Right atrium auricular region (tissue), 2 donors: ENCODE data around the gene FLRT2. TPM values are rescaled to one million over a fixed set of nuclear protein-coding genes. Genes with fewer than 3 reads are reported as not detected.

Experiments used
- DNase-seq: peaks from one replicate; pipeline ENCODE4 v3.0.0-alpha.2; 2019; ENCODE audit warnings: low spot score
- H3K27ac ChIP-seq, 2 donors: fragments of 200-600 bp; sonication (generic); 1 replicate in 1 of 2; 2 replicates in 1 of 2; pipeline ENCODE4 v1.5.1; 2016 to 2019
- H3K27me3 ChIP-seq, 2 donors: fragments of 200-600 bp; sonication (generic); one replicate each; pipeline versions ENCODE4 v1.5.1 to v1.6.0; 2017 to 2019
- H3K36me3 ChIP-seq: fragments of 200-600 bp; sonication (generic); one replicate; pipeline ENCODE4 v1.5.1; 2016
- H3K4me1 ChIP-seq, 2 donors: fragments of 200-600 bp; sonication (generic); one replicate each; pipeline versions ENCODE4 v1.5.1 to v1.6.0; 2017 to 2019
- H3K4me3 ChIP-seq, 2 donors: fragments of 200-600 bp; sonication (generic); 1 replicate in 1 of 2; 2 replicates in 1 of 2; pipeline ENCODE4 v1.5.1; 2017 to 2019; ENCODE audit warnings: mild to moderate bottlenecking in 1 of 2, moderate library complexity in 1 of 2
- H3K9me3 ChIP-seq, 2 donors: fragments of 200-600 bp; sonication (generic); one replicate each; pipeline ENCODE4 v1.5.1; 2019
- CTCF ChIP-seq, 2 donors: fragments of 200-600 bp; sonication (generic); IDR thresholded peaks; one replicate each; pipeline ENCODE4 v1.5.1; 2019; ENCODE audit warnings: antibody characterized with exemption in 2 of 2
- total RNA-seq, 2 donors: library from RNA; depleted of rRNA; stranded (reverse); fragments of >200 nt; gene quantifications; one replicate each; pipeline ENCODE4 v1.1.0, GENCODE V29; 2016

The FLRT2 gene
- total RNA-seq, 2 donors from 2014 or later: 10.3 to 11.9 TPM

- Histone ChIP-seq H3K27ac (no peak overlapping the region), H3K36me3 (no peaks in the 10 kb centered on the region), H3K4me3 (no peak overlapping the region), H3K4me1 (no peaks in the 10 kb centered on the region), H3K9me3 (peaks cover 0 to 2% of the 10 kb centered on the region in 2 donors), H3K27me3 (no peaks in the 10 kb centered on the region)
- DNase-seq: no peak
- no peak for TF ChIP-seq CTCF (IDR thresholded peaks at IDR 0.05)
These were observed 64.3 kb downstream of the FLRT2 start for GRCh38 chr14:85594217-85594616.

GRCh38 chr14:85595981-85596380 lies 66.0 kb downstream of the FLRT2 start:
- Histone ChIP-seq H3K4me1 (no peaks in the 10 kb centered on the region), H3K4me3 (no peak overlapping the region), H3K36me3 (no peaks in the 10 kb centered on the region), H3K9me3 (peaks cover 0 to 2% of the 10 kb centered on the region in 2 donors), H3K27me3 (no peaks in the 10 kb centered on the region), H3K27ac (no peak overlapping the region)
- TF ChIP-seq CTCF (IDR thresholded peaks at IDR 0.05): no peak
- DNase-seq: no peak

- no peaks in the 10 kb centered on the region for H3K4me1 ChIP-seq
- H3K4me3 ChIP-seq: no peak overlapping the region
- peaks cover 0 to 2% of the 10 kb centered on the region in 2 donors for H3K9me3 ChIP-seq
- no peaks in the 10 kb centered on the region for H3K36me3 ChIP-seq
- DNase-seq: no peak
- no peaks in the 10 kb centered on the region for H3K27me3 ChIP-seq
- no peak for TF ChIP-seq CTCF (IDR thresholded peaks at IDR 0.05)
- no peak overlapping the region for H3K27ac ChIP-seq
These were observed 66.6 kb downstream of the FLRT2 start for GRCh38 chr14:85596562-85596961.

GRCh38 chr14:85597701-85598100 lies 67.8 kb downstream of the FLRT2 start:
- no peak overlapping the region for H3K4me3 ChIP-seq
- no peak for TF ChIP-seq CTCF (IDR thresholded peaks at IDR 0.05)
- H3K9me3 ChIP-seq: peaks cover 0 to 2% of the 10 kb centered on the region in 2 donors
- H3K27me3 ChIP-seq: no peaks in the 10 kb centered on the region
- H3K27ac ChIP-seq: no peak overlapping the region
- no peak for DNase-seq
- no peaks in the 10 kb centered on the region for H3K36me3 ChIP-seq
- H3K4me1 ChIP-seq: no peaks in the 10 kb centered on the region

GRCh38 chr14:85599939-85600338 lies 70.0 kb downstream of the FLRT2 start:
- H3K27ac ChIP-seq: no peak overlapping the region
- no peak overlapping the region for H3K4me3 ChIP-seq

More at GRCh38 chr14:85599939-85600338, 70.0 kb downstream of the FLRT2 start:
- Histone ChIP-seq H3K9me3 (peaks cover 0 to 2% of the 10 kb centered on the region in 2 donors), H3K27me3 (no peaks in the 10 kb centered on the region), H3K4me1 (no peaks in the 10 kb centered on the region), H3K36me3 (no peaks in the 10 kb centered on the region)
- no peak for DNase-seq
- no peak for TF ChIP-seq CTCF (IDR thresholded peaks at IDR 0.05)
